MCF 10A (cell line): ENCODE measurements around the gene DDX3X. TPM values are rescaled to one million over a fixed set of nuclear protein-coding genes. Genes with fewer than 3 reads are reported as not detected.
"Not testable (repeated sequence)": the region's sequence is repeated elsewhere in the genome, so short reads cannot be mapped to it uniquely, and the experiment has no call there.

Experiments used
- BruUV-seq: library from RNA; stranded (reverse); fragments of 400-500 nt; replicated peaks from 2 replicates; lab custom pipeline; 2021; lab: Mats Ljungman, UMichigan
- CTCF ChIA-PET: fragments of 300-600 bp; sonication (Branson Sonifier 250); formaldehyde crosslinking; extraction: SDS; loops from one replicate; lab custom pipeline; 2021; ENCODE audit warnings: antibody characterized with exemption, inconsistent platforms; lab: Yijun Ruan, JAX
- POLR2A ChIA-PET: fragments of 300-600, 350-650 bp; sonication (Branson Sonifier 250); formaldehyde crosslinking; extraction: SDS; loops from one replicate; lab custom pipeline; 2020; ENCODE audit warnings: antibody characterized with exemption, inconsistent platforms; lab: Yijun Ruan, JAX
- DNase-seq: peaks from one replicate; pipeline ENCODE4 v3.0.0-alpha.2; 2018; ENCODE audit not compliant: unreplicated experiment
- H3K27ac Mint-ChIP-seq: one replicate; pipeline ENCODE4 v1.8.0; 2022; ENCODE audit warnings: mild to moderate bottlenecking, low read depth, mixed read lengths; ENCODE audit not compliant: unreplicated experiment
- H3K27me3 Mint-ChIP-seq: one replicate; pipeline ENCODE4 v1.8.0; 2022; ENCODE audit warnings: mixed read lengths; ENCODE audit not compliant: insufficient read depth, unreplicated experiment
- H3K36me3 Mint-ChIP-seq: one replicate; pipeline ENCODE4 v1.8.0; 2022; ENCODE audit warnings: mild to moderate bottlenecking, moderate library complexity, mixed read lengths; ENCODE audit not compliant: insufficient read depth, unreplicated experiment
- H3K4me1 Mint-ChIP-seq: one replicate; pipeline ENCODE4 v1.8.0; 2022; ENCODE audit warnings: mixed read lengths; ENCODE audit not compliant: insufficient read depth, unreplicated experiment
- H3K4me3 Mint-ChIP-seq: one replicate; pipeline ENCODE4 v1.8.0; 2022; ENCODE audit warnings: mild to moderate bottlenecking, moderate library complexity, mixed read lengths; ENCODE audit not compliant: unreplicated experiment
- H3K9me3 Mint-ChIP-seq: one replicate; pipeline ENCODE4 v1.8.0; 2022; ENCODE audit warnings: mixed read lengths; ENCODE audit not compliant: unreplicated experiment
- CTCF ChIP-seq: fragments of 200-600 bp; IDR thresholded peaks from one replicate; pipeline ENCODE4 v1.8.0; 2022; ENCODE audit warnings: antibody characterized with exemption, mild to moderate bottlenecking; ENCODE audit not compliant: unreplicated experiment
- intact Hi-C: fragments of 100-400 bp; cut with micrococcal nuclease; formaldehyde crosslinking; loops from 2 replicates; pipeline ENCODE4 v1.14.1; 2022
- total RNA-seq: library from RNA; stranded (reverse); gene quantifications from 2 replicates; pipeline ENCODE4 v1.2.3, GENCODE V29; 2022

Gene DDX3X
- total RNA-seq, 1 experiment from 2014 or later: 290 TPM

GRCh38 chrX:41353985-41354384 is 20.0 kb downstream of the DDX3X start:
- no peaks in the 10 kb centered on the region for H3K9me3 Mint-ChIP-seq

DNA sequence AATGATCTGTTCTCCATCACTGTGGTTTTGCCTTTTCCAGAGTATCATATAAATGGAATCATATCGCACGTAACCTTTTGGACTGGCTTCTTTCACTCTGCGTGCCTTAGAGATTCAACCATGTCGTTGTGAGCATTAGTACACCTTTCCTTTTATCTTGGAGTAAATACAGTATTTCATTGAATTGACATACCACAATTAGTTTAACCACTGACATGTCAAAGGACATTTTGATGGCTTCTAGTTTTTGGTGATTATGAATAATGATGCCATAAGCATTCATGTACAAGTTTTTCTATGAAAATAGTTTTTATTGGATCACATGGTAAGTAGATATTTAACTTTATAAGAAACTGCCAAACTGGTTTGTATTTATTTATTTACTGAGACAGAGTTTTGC is 35.2 kb downstream of the DDX3X start:
- no peak overlapping the region for H3K27ac Mint-ChIP-seq
- BruUV-seq: no TSS peak
- POLR2A ChIA-PET: no interaction called here
- no peak overlapping the region for H3K4me3 Mint-ChIP-seq
- no peak for TF ChIP-seq CTCF
- CTCF ChIA-PET: no interaction called here
- no peak for DNase-seq
- no peaks in the 10 kb centered on the region for H3K36me3 Mint-ChIP-seq
- H3K27me3 Mint-ChIP-seq: peaks cover 3% of the 10 kb centered on the region
- H3K9me3 Mint-ChIP-seq: no peaks in the 10 kb centered on the region
- no peaks in the 10 kb centered on the region for H3K4me1 Mint-ChIP-seq
- intact Hi-C loops: no loop called here

More at GRCh38 chrX:41353985-41354384, 20.0 kb downstream of the DDX3X start:
- DNase-seq: no peak
- Mint-ChIP-seq H3K36me3 (peaks cover 34% of the 10 kb centered on the region), H3K27ac (no peak overlapping the region), H3K4me3 (no peak overlapping the region), H3K4me1 (peaks cover 25% of the 10 kb centered on the region), H3K27me3 (no peaks in the 10 kb centered on the region)
- BruUV-seq: no TSS peak
- CTCF ChIA-PET: no interaction called here
- POLR2A ChIA-PET: interaction anchor here (1.1 to 1.9 kb wide), 2 partner anchors 18 to 23 kb away, joined by 4 read pairs; no protein-coding TSS in a partner anchor
- no peak for TF ChIP-seq CTCF
- intact Hi-C loops: no loop called here

GRCh38 chrX:41371575-41371974 is 37.6 kb downstream of the DDX3X start:
- DNase-seq, H3K27me3 Mint-ChIP-seq, BruUV-seq, H3K27ac Mint-ChIP-seq, intact Hi-C loops, H3K4me1 Mint-ChIP-seq, POLR2A ChIA-PET, H3K4me3 Mint-ChIP-seq, H3K36me3 Mint-ChIP-seq, H3K9me3 Mint-ChIP-seq: not testable (repeated sequence)
- CTCF ChIA-PET: interaction anchor here (0.6 kb wide), 1 partner anchor 34 kb away, joined by 3 read pairs; no protein-coding TSS in a partner anchor

DNA sequence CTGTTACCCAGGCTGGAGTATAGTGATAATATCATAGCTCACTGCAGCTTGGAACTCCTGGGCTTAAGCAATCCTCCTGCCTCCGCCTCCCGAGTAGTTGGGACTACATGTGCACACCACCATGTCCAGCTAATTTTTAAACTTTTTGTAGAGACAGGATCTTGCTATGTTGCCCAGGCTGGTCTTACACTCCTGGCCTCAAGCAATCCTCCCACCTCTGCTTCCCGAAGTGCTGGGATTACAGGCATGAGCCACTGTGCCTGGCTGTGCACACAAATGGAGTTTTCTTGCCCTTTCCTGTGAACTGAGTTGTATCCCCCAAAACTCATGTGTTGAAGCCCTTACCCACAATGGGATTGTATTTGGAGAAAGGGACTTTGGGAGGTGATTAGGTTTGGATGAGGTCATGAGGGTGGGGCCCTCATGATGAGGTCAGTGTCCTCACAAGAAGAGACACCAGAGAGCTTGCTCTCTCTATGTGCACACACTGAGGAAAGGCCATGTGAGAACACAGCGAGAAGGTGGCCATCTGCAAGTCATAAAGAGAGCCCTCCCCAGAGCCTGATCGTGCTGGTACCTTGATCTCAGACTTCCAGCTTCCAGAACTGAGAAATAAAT is 40.1 kb downstream of the DDX3X start:
- Mint-ChIP-seq H3K27me3 (no peaks in the 10 kb centered on the region), H3K9me3 (no peaks in the 10 kb centered on the region), H3K36me3 (no peaks in the 10 kb centered on the region), H3K27ac (no peak overlapping the region), H3K4me1 (no peaks in the 10 kb centered on the region), H3K4me3 (no peak overlapping the region)
- TF ChIP-seq CTCF: no peak
- CTCF ChIA-PET: no interaction called here
- BruUV-seq: no TSS peak
- DNase-seq: no peak
- intact Hi-C loops: no loop called here
- POLR2A ChIA-PET: no interaction called here
